Raji (cell line): ENCODE results near the gene UBQLN2.

Source experiments
- POLR2A ChIP-seq: IDR thresholded peaks from 2 replicates; pipeline ENCODE4 v1.6.1; 2011; ENCODE audit warnings: low read depth, low read length, control low read depth; ENCODE audit not compliant: insufficient read depth

UBQLN2 gene

GRCh38 chrX:56600141-56600540 lies 36.7 kb downstream of the UBQLN2 start:
- TF ChIP-seq POLR2A = no peak

- no peak for TF ChIP-seq POLR2A
Measured at GRCh38 chrX:56600987-56601386, 37.6 kb downstream of the UBQLN2 start.

- TF ChIP-seq POLR2A = no peak
Measured at GRCh38 chrX:56615282-56615681, 51.9 kb downstream of the UBQLN2 start.
